RWPE2 (cell line): ENCODE measurements around the gene TMEM131L.
"Not testable (repeated sequence)": the region's sequence is repeated elsewhere in the genome, so short reads cannot be mapped to it uniquely, and the experiment has no call there.

ENCODE experiments used
- ATAC-seq: fragments of 200-7000 bp; cut with Tn5 transposase; 3 replicates; pipeline ENCODE4 v1.9.1; 2021; ENCODE audit warnings: low read depth
- DNase-seq: peaks from one replicate; pipeline ENCODE4 v3.0.0-alpha.2; 2020; ENCODE audit warnings: low spot score
- H3K27ac ChIP-seq: fragments of 450-650 bp; 2 replicates; pipeline ENCODE4 v1.5.1; 2017; ENCODE audit warnings: mild to moderate bottlenecking; ENCODE audit not compliant: poor library complexity, severe bottlenecking
- H3K27me3 ChIP-seq: fragments of 250-450 bp; sonication (Bioruptor Pico); 2 replicates; pipeline ENCODE4 v1.5.1; 2021; ENCODE audit warnings: mild to moderate bottlenecking, moderate library complexity; ENCODE audit not compliant: insufficient read depth, poor library complexity, severe bottlenecking
- H3K36me3 ChIP-seq: fragments of 250-450 bp; sonication (Bioruptor Pico); 2 replicates; pipeline ENCODE4 v1.5.1; 2020; ENCODE audit warnings: low read depth, mild to moderate bottlenecking, moderate library complexity
- H3K4me1 ChIP-seq: fragments of 250-450 bp; sonication (Bioruptor Pico); 2 replicates; pipeline ENCODE4 v1.5.1; 2021; ENCODE audit warnings: mild to moderate bottlenecking, moderate library complexity; ENCODE audit not compliant: insufficient read depth, poor library complexity, severe bottlenecking
- H3K4me3 ChIP-seq: fragments of 250-450 bp; sonication (Bioruptor Pico); 2 replicates; pipeline ENCODE4 v1.5.1; 2021; ENCODE audit warnings: mild to moderate bottlenecking, moderate library complexity; ENCODE audit not compliant: severe bottlenecking
- H3K9me3 ChIP-seq: fragments of 250-450 bp; sonication (Bioruptor Pico); 2 replicates; pipeline ENCODE4 v1.5.1; 2021; ENCODE audit warnings: mild to moderate bottlenecking, moderate library complexity; ENCODE audit not compliant: severe bottlenecking
- TF ChIP-seq, protein P1 (sequence below): fragments of 450-650 bp; IDR thresholded peaks from one replicate; pipeline ENCODE4 v1.5.1; 2017; ENCODE audit warnings: mild to moderate bottlenecking, moderate library complexity; ENCODE audit not compliant: poor library complexity, severe bottlenecking

TMEM131L gene

DNA sequence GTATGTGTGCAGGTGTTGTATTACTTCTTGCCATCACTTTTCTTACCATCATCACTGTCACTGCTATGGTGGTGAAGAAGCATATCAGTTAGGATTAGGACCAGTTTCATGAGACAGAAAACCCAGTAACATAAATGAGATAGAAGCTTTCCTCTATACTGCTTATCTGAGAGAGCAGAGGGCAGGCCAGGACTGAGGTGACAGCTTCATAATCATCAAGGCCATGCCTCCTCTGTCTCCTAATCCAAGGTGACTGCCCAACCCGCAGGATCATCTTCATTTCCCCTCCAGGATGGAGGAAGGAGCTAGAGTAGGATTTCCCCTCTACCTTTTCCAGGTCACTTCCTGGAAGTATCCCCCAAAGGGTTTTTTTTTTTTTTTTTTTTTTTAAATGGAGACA lies 35.4 kb downstream of the TMEM131L start:
- TF ChIP-seq, protein P1, sequence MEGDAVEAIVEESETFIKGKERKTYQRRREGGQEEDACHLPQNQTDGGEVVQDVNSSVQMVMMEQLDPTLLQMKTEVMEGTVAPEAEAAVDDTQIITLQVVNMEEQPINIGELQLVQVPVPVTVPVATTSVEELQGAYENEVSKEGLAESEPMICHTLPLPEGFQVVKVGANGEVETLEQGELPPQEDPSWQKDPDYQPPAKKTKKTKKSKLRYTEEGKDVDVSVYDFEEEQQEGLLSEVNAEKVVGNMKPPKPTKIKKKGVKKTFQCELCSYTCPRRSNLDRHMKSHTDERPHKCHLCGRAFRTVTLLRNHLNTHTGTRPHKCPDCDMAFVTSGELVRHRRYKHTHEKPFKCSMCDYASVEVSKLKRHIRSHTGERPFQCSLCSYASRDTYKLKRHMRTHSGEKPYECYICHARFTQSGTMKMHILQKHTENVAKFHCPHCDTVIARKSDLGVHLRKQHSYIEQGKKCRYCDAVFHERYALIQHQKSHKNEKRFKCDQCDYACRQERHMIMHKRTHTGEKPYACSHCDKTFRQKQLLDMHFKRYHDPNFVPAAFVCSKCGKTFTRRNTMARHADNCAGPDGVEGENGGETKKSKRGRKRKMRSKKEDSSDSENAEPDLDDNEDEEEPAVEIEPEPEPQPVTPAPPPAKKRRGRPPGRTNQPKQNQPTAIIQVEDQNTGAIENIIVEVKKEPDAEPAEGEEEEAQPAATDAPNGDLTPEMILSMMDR = no peak
- no peak overlapping the region for H3K27ac ChIP-seq
- no peaks in the 10 kb centered on the region for H3K27me3 ChIP-seq
- ATAC-seq = no peak
- H3K36me3 ChIP-seq = no peaks in the 10 kb centered on the region
- no peak for DNase-seq
- no peaks in the 10 kb centered on the region for H3K9me3 ChIP-seq
- peaks cover 18% of the 10 kb centered on the region for H3K4me1 ChIP-seq
- H3K4me3 ChIP-seq = no peak overlapping the region

DNA sequence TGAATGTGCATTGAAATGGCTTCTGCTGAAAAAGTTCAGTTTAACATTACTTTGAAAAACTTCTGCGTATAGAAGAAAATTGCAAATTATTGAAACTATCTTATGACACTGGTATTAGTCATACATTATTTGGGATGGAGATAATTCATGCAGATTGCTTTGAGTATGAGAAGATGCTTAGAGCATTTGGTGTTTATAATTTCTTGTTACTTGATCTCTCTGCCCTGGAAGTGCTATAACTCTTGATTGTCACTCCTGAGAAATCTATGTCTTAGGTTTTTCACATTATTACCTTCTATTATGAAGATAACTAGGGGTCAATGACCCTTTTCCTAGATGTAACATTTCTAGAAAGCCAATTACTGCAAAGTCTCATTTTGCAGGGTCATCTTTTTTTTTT lies 36.4 kb downstream of the TMEM131L start:
- TF ChIP-seq, protein P1 = no peak

DNA sequence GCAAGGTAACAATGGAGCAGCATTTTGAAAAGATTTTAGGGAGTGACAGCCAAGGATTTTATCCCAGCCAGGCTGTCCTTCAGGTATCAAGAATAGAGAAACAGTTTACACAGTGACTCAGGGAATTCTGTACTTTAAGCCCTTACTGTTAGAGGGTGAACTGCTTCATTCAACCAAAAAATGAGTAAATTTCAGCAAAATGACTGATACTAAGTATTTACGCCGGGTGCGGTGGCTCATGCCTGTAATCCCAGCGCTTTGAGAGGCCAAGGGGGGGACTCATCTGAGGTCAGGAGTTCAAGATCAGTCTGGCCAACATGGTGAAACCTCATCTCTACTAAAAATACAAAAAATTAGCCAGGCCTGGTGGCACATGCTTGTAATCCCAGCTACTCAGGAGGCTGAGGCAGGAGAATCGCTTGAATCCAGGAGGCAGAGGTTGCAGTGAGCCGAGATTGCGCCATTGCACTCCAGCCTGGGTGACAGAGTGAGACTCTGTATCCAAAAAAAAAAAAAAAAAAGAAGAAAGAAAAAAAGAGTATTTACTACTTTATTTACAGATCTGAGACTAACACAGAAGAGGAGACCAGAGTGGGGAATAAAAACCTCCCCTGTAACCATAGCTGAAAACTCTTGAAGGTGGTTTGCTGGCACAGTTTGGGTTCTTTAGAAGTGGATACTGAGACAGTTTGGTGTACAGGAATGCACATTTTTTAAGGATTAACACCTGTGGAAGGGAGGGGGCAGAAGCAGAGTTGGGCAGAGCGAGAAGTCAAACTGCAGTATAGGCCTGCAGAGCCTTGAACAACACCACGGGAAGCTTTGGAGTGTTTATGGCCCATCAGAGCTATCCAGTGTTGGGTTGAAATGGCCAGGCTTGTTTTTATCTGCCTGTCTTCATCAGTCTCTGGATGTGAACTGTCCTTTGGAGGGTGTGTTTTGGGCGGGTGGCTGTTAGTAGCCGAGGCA lies 40.5 kb downstream of the TMEM131L start:
- H3K9me3 ChIP-seq = no peaks in the 10 kb centered on the region
- no peak overlapping the region for H3K27ac ChIP-seq
- no peak overlapping the region for H3K4me3 ChIP-seq
- H3K36me3 ChIP-seq = no peaks in the 10 kb centered on the region
- DNase-seq (no peak), ATAC-seq (peak; percentile 56; the same call in 1 of the 3 replicates)
- TF ChIP-seq, protein P1 = no peak
- no peaks in the 10 kb centered on the region for H3K27me3 ChIP-seq
- peaks cover 12% of the 10 kb centered on the region for H3K4me1 ChIP-seq

More for the DNA sequence above, 36.4 kb downstream of the TMEM131L start:
- DNase-seq (no peak), ATAC-seq (no peak)
- H3K9me3 ChIP-seq = no peaks in the 10 kb centered on the region
- no peak overlapping the region for H3K27ac ChIP-seq
- H3K36me3 ChIP-seq = no peaks in the 10 kb centered on the region
- H3K4me3 ChIP-seq = no peak overlapping the region
- H3K27me3 ChIP-seq = no peaks in the 10 kb centered on the region
- peaks cover 12% of the 10 kb centered on the region for H3K4me1 ChIP-seq

DNA sequence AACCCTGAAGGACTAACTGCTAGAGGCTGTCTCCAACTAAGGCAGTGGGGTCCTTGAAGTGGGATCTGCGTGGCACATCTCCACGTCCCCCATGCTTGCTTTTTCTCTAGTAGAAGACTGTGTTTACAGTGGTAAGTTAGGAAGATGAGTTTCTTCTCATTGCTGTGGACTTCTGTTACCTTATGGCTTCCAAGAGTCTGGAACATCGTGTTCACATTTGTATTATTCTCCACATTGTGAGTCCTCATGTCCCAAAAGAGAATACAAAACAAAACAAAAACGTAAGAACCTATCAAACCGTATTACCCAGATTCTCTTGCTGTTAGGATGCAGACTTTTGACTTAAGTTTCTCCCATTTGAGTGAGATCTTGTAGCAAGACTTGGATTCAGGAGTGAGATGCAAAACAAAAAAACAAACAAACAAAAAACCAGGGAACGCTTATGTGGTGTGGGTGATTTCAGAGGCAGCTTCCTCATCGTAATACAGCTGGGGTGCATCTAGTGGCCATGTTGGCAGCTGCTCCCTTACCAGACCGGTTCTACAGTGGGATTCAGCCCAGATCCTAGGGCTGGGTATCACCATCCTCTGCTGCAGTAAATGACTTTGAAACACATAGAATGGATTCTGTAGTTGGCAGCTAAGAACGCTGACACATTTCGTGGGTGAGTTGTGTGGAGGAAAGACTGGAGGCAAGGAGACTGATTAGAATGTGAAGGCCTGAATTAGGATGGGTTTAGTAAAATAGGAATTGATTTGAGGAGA lies 41.3 kb downstream of the TMEM131L start:
- ATAC-seq (no peak), DNase-seq (no peak)
- Histone ChIP-seq H3K4me1 (peaks cover 17% of the 10 kb centered on the region), H3K4me3 (no peak overlapping the region), H3K36me3 (no peaks in the 10 kb centered on the region), H3K9me3 (no peaks in the 10 kb centered on the region), H3K27ac (no peak overlapping the region), H3K27me3 (no peaks in the 10 kb centered on the region)
- TF ChIP-seq, protein P1 = no peak

DNA sequence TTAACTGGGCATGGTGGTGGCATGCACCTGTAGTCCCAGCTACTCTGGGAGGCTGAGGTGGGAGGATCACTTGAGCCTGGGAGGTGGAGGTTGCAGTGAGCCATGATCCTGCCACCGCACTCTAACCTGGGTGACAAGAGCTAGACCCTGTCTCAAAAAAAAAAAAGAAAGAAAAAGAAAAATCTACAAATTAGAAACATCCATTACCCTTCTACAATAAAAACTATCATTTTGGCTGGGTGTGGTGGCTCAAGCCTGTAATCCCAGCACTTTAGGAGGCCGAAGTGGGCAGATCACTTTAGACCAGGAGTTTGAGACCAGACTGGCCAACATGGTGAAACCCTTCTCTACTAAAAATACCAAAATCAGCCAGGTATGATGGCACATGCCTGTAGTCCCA lies 43.1 kb downstream of the TMEM131L start:
- not testable (repeated sequence) for H3K27ac ChIP-seq, H3K36me3 ChIP-seq

More for the DNA sequence above, 43.1 kb downstream of the TMEM131L start:
- H3K9me3 ChIP-seq, DNase-seq, H3K27me3 ChIP-seq, ATAC-seq, H3K4me3 ChIP-seq: not testable (repeated sequence)
- peaks cover 34% of the 10 kb centered on the region for H3K4me1 ChIP-seq
